ENCODE data around the gene HOXB2. TPM values are rescaled to one million over a fixed set of nuclear protein-coding genes. Genes with fewer than 3 reads are reported as not detected.
A peak's percentile ranks its signal among the peaks of the same experiment; 100 is the strongest.
"Not testable (repeated sequence)": the region's sequence is repeated elsewhere in the genome, so short reads cannot be mapped to it uniquely, and the experiment has no call there.

The HOXB2 gene
- total and polyA plus RNA-seq, 3 experiments from 2014 or later, result 12.8 to 18.3 (median 16.7) TPM

GRCh38 chr17:48535793-48536559, 8.9 kb downstream of the HOXB2 start:
- not testable (repeated sequence) for H3K27ac Mint-ChIP-seq

GRCh38 chr17:48532261-48532660, 12.6 kb downstream of the HOXB2 start:
- no peak overlapping the region for H3K27ac ChIP-seq (ENCODE audit: low read depth, low read length)
- H3K27me3 Mint-ChIP-seq, result peaks cover 10% of the 10 kb centered on the region in 2 donors
- no peaks in the 10 kb centered on the region for H3K4me1 ChIP-seq (ENCODE audit: insufficient read depth, low read length)
- H3K4me3 Mint-ChIP-seq, result no peak overlapping the region
- no peaks in the 10 kb centered on the region for H3K9me3 ChIP-seq (ENCODE audit: low read length)
- H3K27me3 ChIP-seq (ENCODE audit: insufficient read depth, low read length, poor library complexity, severe bottlenecking), result no peaks in the 10 kb centered on the region
- no peaks in the 10 kb centered on the region for H3K36me3 Mint-ChIP-seq
- ChIA-PET CTCF (no interaction called here), POLR2A (interaction anchor here (0.8 kb wide), 1 partner anchor 16 kb away, joined by 3 read pairs; no protein-coding TSS in a partner anchor)
- H3K36me3 ChIP-seq (ENCODE audit: insufficient read depth, low read length), result no peaks in the 10 kb centered on the region
- H3K27ac Mint-ChIP-seq, result no peak overlapping the region
- no peaks in the 10 kb centered on the region for H3K9me3 Mint-ChIP-seq
- H3K4me3 ChIP-seq (ENCODE audit: low read length), result no peak overlapping the region
- peaks cover 0 to 2% (median 0%) of the 10 kb centered on the region in 3 donors for H3K4me1 Mint-ChIP-seq
- DNase-seq, result no peak

More at GRCh38 chr17:48535793-48536559, 8.9 kb downstream of the HOXB2 start:
- H3K4me3 Mint-ChIP-seq; DNase-seq; H3K27me3 Mint-ChIP-seq; H3K36me3 ChIP-seq (ENCODE audit: insufficient read depth, low read length); H3K27ac ChIP-seq (ENCODE audit: low read depth, low read length); H3K9me3 ChIP-seq (ENCODE audit: low read length); H3K4me1 ChIP-seq (ENCODE audit: insufficient read depth, low read length); H3K9me3 Mint-ChIP-seq; H3K27me3 ChIP-seq (ENCODE audit: insufficient read depth, low read length, poor library complexity, severe bottlenecking); H3K36me3 Mint-ChIP-seq; POLR2A ChIA-PET; H3K4me3 ChIP-seq (ENCODE audit: low read length): not testable (repeated sequence)
- H3K4me1 Mint-ChIP-seq, result peaks cover 3 to 12% (median 5%) of the 10 kb centered on the region in 3 donors
- CTCF ChIA-PET, result interaction anchor here (1.1 kb wide), 1 partner anchor 44 kb away, joined by 3 read pairs; no protein-coding TSS in a partner anchor

DNA sequence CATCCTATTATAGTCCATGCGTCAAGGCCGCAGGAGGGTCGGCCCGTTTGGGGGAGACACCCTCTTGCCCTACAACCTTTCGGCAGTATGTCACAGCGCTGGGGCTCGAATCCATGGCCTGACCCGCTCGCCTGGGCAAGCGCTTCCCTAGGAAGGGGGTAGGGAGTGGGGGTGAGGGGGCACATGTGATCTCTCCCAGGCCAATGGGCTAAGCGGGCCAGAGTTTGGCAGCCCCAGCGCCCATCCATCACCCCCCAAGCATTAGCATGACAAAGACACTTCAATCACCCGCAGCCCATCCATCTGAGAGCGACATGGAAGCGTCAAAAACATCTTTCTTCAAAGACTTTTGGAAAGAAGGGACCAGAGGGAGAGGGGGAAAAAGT, 14.0 kb downstream of the HOXB2 start, which contains the start of gene HOXB1:
HOXB1 (minus strand) TSS at position 125 of the 386 bp plus-strand sequence; CDS start at position 18, 107 bp downstream.
- Mint-ChIP-seq H3K4me3 (no peak within 1 kb of the TSS), H3K9me3 (no peaks in the 10 kb centered on the region), H3K36me3 (peaks cover 0 to 5% (median 0%) of the 10 kb centered on the region in 3 donors), H3K27ac (peak within 1 kb of the TSS in 1 of 8 donors; percentile 61), H3K4me1 (peaks cover 4 to 10% (median 4%) of the 10 kb centered on the region in 3 donors), H3K27me3 (peaks cover 16 to 19% of the 10 kb centered on the region in 2 donors)
- no peaks in the 10 kb centered on the region for H3K4me1 ChIP-seq (ENCODE audit: insufficient read depth, low read length)
- no peak within 1 kb of the TSS for H3K27ac ChIP-seq (ENCODE audit: low read depth, low read length)
- H3K9me3 ChIP-seq (ENCODE audit: low read length), result no peaks in the 10 kb centered on the region
- CTCF ChIA-PET, result no interaction called here
- H3K36me3 ChIP-seq (ENCODE audit: insufficient read depth, low read length), result no peaks in the 10 kb centered on the region
- no peak for DNase-seq
- peaks cover 4% of the 10 kb centered on the region for H3K27me3 ChIP-seq (ENCODE audit: insufficient read depth, low read length, poor library complexity, severe bottlenecking)
- no peak within 1 kb of the TSS for H3K4me3 ChIP-seq (ENCODE audit: low read length)
- POLR2A ChIA-PET, result no interaction called here

GRCh38 chr17:48530208-48530886, 14.6 kb downstream of the HOXB2 start:
- no peak for DNase-seq
- Mint-ChIP-seq H3K4me1 (peaks cover 4 to 11% (median 4%) of the 10 kb centered on the region in 3 donors), H3K36me3 (peaks cover 0 to 5% (median 0%) of the 10 kb centered on the region in 3 donors), H3K4me3 (no peak overlapping the region), H3K27ac (no peak overlapping the region), H3K9me3 (no peaks in the 10 kb centered on the region), H3K27me3 (peaks cover 20 to 25% of the 10 kb centered on the region in 2 donors)
- no peak overlapping the region for H3K27ac ChIP-seq (ENCODE audit: low read depth, low read length)
- no peak overlapping the region for H3K4me3 ChIP-seq (ENCODE audit: low read length)
- ChIA-PET POLR2A (no interaction called here), CTCF (no interaction called here)
- H3K4me1 ChIP-seq (ENCODE audit: insufficient read depth, low read length), result no peaks in the 10 kb centered on the region
- H3K36me3 ChIP-seq (ENCODE audit: insufficient read depth, low read length), result no peaks in the 10 kb centered on the region
- peaks cover 5% of the 10 kb centered on the region for H3K27me3 ChIP-seq (ENCODE audit: insufficient read depth, low read length, poor library complexity, severe bottlenecking)
- H3K9me3 ChIP-seq (ENCODE audit: low read length), result no peaks in the 10 kb centered on the region

DNA sequence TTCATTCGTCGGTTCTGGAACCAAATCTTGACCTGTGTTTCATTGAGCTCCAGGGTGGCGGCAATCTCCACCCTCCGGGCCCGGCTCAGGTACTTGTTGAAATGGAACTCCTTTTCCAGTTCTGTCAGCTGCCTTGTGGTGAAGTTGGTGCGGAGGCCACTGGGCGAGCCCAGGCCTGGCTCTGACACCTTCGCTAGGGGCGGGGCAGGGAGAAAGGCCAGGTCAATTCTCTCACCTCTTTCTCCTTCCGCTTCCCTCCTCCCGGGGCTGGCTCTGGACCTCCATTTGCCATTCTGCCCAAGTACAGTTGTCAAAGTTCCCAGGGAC, 15.3 kb downstream of the HOXB2 start:
- Mint-ChIP-seq H3K9me3 (no peaks in the 10 kb centered on the region), H3K36me3 (peaks cover 0 to 5% (median 0%) of the 10 kb centered on the region in 3 donors), H3K4me1 (peaks cover 4 to 11% (median 4%) of the 10 kb centered on the region in 3 donors), H3K27me3 (peaks cover 26 to 30% of the 10 kb centered on the region in 2 donors), H3K4me3 (peak overlapping the region in 1 of 7 donors; percentile 27), H3K27ac (no peak overlapping the region)
- Histone ChIP-seq H3K4me1 (ENCODE audit: insufficient read depth, low read length) (no peaks in the 10 kb centered on the region), H3K27ac (ENCODE audit: low read depth, low read length) (no peak overlapping the region), H3K9me3 (ENCODE audit: low read length) (no peaks in the 10 kb centered on the region), H3K27me3 (ENCODE audit: insufficient read depth, low read length, poor library complexity, severe bottlenecking) (peaks cover 5% of the 10 kb centered on the region), H3K36me3 (ENCODE audit: insufficient read depth, low read length) (no peaks in the 10 kb centered on the region), H3K4me3 (ENCODE audit: low read length) (no peak overlapping the region)
- DNase-seq, result no peak
- POLR2A ChIA-PET, result no interaction called here
- CTCF ChIA-PET, result interaction anchor here (1.4 kb wide), 1 partner anchor 37 kb away, joined by 4 read pairs; no protein-coding TSS in a partner anchor

DNA sequence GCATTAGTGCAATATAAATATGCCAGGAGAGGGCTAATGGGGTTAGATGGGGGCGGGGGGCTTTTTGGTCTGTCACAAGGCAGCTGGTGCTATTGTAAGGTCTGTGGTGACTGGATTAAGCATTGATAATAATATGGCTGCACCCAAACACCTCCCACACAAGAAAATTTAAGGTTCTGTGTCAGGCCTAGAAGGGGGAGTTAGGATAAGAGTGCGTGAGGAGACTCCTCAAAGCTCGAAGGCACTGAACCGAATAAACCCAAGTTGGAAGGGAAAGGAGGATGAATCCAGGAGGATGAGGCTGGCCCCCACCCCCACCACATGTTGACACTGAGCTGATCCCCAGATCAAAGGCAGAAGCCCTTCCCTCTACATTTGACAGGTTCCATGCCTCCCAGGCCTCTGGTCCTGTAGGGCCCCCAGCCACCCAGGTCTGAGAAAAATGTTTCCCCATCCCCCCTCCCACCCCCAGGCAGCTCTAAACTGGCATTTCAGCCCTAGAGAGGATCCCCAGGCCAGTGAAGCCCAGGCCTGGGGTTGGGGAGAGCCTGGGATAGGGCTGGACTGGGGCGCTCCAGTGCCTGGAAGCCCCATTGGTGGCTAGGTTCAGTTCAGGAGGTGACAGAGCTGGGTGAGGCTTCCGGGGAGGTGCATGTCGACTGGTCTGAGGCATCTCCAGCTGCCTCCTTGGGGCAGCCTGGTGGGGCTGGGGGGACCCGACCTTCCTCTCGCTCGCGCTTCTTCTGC, 15.8 kb downstream of the HOXB2 start:
- CTCF ChIA-PET, result interaction anchor here (1.4 kb wide), 1 partner anchor 37 kb away, joined by 4 read pairs; no protein-coding TSS in a partner anchor

GRCh38 chr17:48528153-48528935, 16.6 kb downstream of the HOXB2 start:
- Histone ChIP-seq H3K27ac (ENCODE audit: low read depth, low read length) (no peak overlapping the region), H3K4me1 (ENCODE audit: insufficient read depth, low read length) (no peaks in the 10 kb centered on the region), H3K9me3 (ENCODE audit: low read length) (no peaks in the 10 kb centered on the region), H3K4me3 (ENCODE audit: low read length) (no peak overlapping the region), H3K36me3 (ENCODE audit: insufficient read depth, low read length) (no peaks in the 10 kb centered on the region), H3K27me3 (ENCODE audit: insufficient read depth, low read length, poor library complexity, severe bottlenecking) (peaks cover 5% of the 10 kb centered on the region)
- Mint-ChIP-seq H3K4me1 (peaks cover 4 to 11% (median 4%) of the 10 kb centered on the region in 3 donors), H3K36me3 (peaks cover 0 to 5% (median 0%) of the 10 kb centered on the region in 3 donors), H3K27ac (no peak overlapping the region), H3K4me3 (peak overlapping the region in 1 of 7 donors; percentile 23), H3K9me3 (no peaks in the 10 kb centered on the region), H3K27me3 (peaks cover 34 to 41% of the 10 kb centered on the region in 2 donors)
- ChIA-PET CTCF (interaction anchor here (1.4 kb wide), 1 partner anchor 36 kb away, joined by 4 read pairs; no protein-coding TSS in a partner anchor), POLR2A (no interaction called here)
- DNase-seq, result no peak

More for the DNA sequence above, 15.8 kb downstream of the HOXB2 start:
- Histone ChIP-seq H3K36me3 (ENCODE audit: insufficient read depth, low read length) (no peaks in the 10 kb centered on the region), H3K27ac (ENCODE audit: low read depth, low read length) (no peak overlapping the region), H3K4me3 (ENCODE audit: low read length) (no peak overlapping the region), H3K9me3 (ENCODE audit: low read length) (no peaks in the 10 kb centered on the region), H3K4me1 (ENCODE audit: insufficient read depth, low read length) (no peaks in the 10 kb centered on the region), H3K27me3 (ENCODE audit: insufficient read depth, low read length, poor library complexity, severe bottlenecking) (peaks cover 5% of the 10 kb centered on the region)
- H3K4me3 Mint-ChIP-seq, result no peak overlapping the region
- DNase-seq, result no peak
- peaks cover 0 to 5% (median 0%) of the 10 kb centered on the region in 3 donors for H3K36me3 Mint-ChIP-seq
- peaks cover 31 to 34% of the 10 kb centered on the region in 2 donors for H3K27me3 Mint-ChIP-seq
- no peak overlapping the region for H3K27ac Mint-ChIP-seq
- H3K9me3 Mint-ChIP-seq, result no peaks in the 10 kb centered on the region
- POLR2A ChIA-PET, result no interaction called here
- peaks cover 4 to 11% (median 4%) of the 10 kb centered on the region in 3 donors for H3K4me1 Mint-ChIP-seq
